Dermis blood vessel endothelial cell (primary cell): ENCODE measurements around the gene ABCD1. TPM values are rescaled to one million over a fixed set of nuclear protein-coding genes. Genes with fewer than 3 reads are reported as not detected.

Source experiments
- DNase-seq: peaks from one replicate; pipeline ENCODE4 v3.0.0; 2010
- total RNA-seq: library from RNA; depleted of rRNA; stranded (reverse); fragments of >200 nt; gene quantifications from 2 replicates; pipeline ENCODE4 v1.2.3, GENCODE V29; 2014

The ABCD1 gene
- total RNA-seq, 1 donor from 2014 or later: 10.0 TPM

DNA sequence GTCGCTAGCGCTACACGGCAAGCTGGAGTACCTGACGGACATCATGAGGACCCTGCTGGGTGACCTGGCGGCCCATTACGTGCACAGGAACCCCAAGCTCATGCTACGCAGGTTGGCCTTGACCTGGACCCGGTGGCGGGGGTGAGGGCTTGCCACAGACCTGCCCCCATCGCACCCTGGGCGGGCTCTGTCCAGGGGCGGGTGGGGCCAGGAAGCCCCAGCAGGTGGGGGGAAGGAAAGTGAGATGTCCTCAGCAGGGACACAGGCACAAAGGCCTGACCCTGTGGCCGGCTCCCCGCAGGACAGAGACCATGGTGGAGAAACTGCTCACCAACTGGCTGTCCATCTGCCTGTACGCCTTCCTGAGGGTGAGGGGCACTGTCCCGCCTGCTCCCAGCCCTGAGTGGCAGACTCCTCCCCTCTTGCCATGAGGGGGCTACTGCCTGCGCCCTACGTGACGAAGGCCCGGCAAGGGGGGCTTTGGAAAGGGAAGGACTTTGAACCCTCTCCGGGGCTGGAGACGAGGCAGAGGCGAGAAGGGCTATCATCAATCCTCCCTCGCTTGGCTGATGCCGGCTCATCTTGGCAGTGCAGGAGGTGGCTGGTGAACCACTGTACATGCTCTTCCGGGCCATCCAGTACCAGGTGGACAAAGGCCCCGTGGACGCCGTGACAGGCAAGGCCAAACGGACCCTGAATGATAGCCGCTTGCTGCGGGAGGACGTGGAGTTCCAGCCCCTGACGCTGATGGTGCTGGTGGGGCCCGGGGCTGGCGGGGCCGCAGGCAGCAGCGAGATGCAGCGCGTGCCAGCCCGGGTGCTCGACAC, 50.9 kb downstream of the ABCD1 start:
- no peak for DNase-seq

GRCh38 chrX:153776120-153776599, 51.5 kb downstream of the ABCD1 start:
- no peak for DNase-seq

GRCh38 chrX:153776611-153777045, 52.0 kb downstream of the ABCD1 start:
- no peak for DNase-seq

DNA sequence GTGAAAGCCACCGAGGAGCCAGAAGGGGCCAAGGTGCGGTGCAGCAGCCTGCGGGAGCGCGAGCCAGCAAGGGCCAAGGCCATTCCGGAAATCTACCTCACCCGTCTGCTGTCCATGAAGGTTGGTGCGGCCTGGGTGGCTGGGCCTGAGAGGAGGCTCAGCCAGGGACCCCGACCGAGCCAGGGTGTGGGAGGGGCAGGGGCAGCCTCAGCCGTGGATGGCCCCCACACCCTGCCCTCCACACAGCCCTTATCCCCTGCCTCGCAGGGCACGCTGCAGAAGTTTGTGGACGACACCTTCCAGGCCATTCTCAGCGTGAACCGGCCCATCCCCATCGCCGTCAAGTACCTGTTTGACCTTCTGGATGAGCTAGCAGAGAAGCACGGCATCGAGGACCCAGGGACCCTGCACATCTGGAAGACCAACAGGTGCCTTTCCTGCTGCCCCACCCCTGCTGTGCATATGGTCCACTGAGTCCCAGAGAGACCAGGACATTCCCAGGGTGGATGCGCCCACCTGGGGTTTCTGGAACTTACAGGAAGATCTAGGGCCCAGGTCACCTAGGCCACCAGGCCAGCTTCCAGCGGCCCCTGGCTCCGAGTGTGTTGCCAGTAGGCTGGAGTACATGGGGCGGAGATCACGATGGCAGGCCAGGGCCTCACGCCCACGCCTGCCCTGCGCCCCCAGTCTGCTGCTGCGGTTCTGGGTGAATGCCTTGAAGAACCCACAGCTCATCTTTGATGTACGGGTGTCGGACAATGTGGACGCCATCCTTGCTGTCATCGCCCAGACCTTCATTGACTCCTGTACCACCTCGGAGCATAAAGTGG, 52.8 kb downstream of the ABCD1 start:
- DNase-seq: no peak

DNA sequence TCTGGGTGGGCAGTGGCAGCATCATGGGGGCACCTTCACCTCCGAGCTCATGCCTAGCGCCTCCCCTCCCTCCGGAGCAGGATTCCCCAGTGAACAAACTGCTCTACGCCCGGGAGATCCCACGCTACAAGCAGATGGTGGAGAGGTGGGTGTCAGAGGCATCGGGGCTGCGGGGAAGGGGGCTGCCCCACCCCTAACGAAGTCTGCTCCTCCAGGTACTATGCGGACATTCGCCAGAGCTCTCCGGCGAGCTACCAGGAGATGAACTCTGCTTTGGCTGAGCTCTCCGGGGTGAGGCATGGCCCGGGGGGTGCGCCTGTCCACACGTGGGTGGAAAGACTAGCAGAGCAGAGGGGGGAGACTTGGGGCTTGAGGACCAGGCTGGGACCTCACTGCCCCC, 53.5 kb downstream of the ABCD1 start:
- no peak for DNase-seq

DNA sequence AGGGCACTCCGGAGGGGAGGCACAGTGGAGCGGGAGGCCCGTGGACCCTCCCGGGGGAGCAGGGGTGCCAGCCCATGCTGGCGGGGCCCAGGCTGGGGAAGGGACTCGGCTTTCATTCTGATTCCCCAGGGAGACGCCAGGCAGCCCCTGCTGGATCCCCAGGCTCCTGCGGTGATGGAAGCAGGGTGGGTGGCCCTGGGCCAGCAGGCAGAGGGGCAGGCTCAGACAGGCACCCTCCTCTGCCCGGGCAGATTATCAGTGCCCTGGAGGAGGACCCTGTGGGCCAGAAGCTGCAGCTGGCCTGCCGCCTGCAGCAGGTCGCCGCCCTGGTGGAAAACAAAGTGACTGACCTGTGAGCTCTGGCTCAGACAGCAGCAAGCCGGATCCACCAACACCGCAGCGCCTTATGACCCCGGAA, 54.0 kb downstream of the ABCD1 start:
- no peak for DNase-seq

DNA sequence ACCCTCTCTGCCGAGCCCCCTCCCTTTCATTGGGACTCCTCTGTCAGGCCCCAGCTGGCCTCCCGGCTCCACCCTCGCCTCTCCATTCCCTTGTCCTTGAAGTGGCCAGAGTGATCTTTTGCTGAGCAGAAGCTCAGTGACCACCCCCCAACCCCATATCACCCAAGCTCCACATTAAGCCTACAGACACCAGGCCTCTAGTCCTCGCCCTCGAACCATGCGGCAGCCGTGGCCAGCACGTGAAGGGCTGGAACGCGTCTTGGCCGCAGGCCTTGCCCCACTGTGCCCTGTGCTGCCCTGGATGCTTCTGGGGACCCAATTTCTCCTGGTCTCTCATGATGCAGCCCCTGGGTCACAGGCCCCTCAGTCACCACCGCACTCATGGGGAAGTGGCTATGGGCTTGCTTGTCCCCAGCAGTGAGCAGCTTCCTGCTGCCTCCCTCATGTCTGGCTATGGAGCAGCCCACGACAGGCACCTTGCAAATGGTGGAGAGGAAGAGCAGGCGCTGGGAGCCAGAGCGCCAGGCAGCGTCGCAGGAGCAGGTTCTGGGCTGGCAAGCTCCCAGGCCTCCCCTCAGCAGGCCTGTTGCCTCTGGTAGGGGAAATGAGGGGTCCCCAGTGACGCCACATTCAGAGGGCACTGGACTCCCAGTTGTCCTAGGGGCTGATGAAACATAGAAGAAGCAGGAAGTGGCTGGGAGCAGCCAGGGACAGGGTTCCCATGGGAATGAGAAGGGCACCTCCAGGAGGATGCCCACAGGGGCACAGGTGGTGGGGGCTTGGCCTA, 55.4 kb downstream of the ABCD1 start:
- DNase-seq: no peak

GRCh38 chrX:153780678-153781427, 56.2 kb downstream of the ABCD1 start, which contains the start of gene SRPK3:
TSS of gene SRPK3 (plus strand) at chrX:153781041. CDS start at chrX:153781087, 46 bp downstream.
- DNase-seq: peak; percentile 12

DNA sequence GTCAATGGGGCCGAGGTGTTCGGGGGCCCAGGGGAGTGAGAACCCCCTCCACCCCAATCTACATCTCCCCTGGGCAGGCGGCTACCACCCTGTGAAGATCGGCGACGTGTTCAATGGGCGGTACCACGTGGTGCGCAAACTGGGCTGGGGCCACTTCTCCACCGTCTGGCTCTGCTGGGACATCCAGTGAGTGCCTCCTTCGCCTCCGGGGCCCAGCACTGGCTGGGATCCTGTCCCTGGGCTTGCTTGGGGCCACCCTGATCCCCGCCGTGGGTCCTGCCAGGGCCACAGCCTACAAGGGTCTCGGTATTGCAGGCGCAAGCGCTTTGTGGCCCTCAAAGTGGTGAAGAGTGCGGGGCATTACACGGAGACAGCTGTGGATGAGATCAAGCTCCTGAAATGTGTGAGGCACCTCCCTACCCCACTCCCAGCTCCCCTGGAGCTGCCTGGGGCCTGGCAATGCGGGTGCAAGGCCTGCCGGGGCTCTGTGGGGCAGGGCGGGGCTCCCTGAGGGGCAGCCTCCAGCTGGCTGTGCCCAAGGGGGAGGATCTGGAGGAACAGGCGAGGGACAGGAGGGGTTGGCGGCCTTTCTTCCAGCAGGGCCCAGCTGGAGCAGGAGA, 56.9 kb downstream of the ABCD1 start:
- no peak for DNase-seq

- peak; percentile 15 for DNase-seq
These were observed 57.7 kb downstream of the ABCD1 start for GRCh38 chrX:153782313-153782712.

GRCh38 chrX:153782871-153783270, 58.2 kb downstream of the ABCD1 start:
- no peak for DNase-seq

- no peak for DNase-seq
These were observed 58.8 kb downstream of the ABCD1 start for GRCh38 chrX:153783378-153784013.

GRCh38 chrX:153784325-153784967, 59.8 kb downstream of the ABCD1 start:
- no peak for DNase-seq

DNA sequence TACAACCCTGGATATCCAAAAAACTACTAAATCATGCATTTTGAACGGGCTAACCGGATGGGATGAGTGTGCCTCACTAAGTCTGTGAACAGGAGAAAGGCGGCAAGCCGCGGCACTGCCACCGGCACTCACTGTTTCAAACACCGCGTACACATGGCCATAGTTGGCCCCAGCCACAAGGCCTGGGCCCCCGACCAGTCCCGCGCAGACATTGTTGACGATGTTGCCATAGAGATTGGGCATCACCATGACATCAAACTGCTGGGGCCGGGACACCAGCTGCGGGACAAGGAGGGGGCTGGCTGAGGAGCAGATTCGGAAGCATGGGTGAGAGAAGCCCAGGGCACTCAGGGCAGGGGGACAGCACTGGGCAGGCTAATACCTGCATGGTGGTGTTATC, 62.0 kb downstream of the ABCD1 start:
- no peak for DNase-seq

DNA sequence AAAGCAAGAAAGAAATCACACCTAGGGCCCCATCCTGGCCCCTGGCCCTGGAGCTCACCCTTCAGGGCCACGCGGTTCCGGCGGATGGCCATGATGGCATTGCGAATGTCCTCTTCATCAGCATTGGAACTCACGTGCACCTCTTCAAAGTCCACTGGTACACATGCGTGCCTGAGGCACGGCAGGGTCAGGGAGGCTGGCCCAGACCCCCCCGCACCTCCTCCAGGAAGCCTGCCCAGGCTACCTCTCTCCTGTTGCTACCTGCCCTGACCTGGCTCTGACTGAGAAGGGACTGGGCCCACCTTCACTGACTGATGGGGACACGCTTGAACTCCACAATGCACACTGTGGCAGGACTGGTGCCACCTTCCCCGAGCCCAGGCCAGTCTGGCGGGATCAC, 65.0 kb downstream of the ABCD1 start:
- no peak for DNase-seq

DNA sequence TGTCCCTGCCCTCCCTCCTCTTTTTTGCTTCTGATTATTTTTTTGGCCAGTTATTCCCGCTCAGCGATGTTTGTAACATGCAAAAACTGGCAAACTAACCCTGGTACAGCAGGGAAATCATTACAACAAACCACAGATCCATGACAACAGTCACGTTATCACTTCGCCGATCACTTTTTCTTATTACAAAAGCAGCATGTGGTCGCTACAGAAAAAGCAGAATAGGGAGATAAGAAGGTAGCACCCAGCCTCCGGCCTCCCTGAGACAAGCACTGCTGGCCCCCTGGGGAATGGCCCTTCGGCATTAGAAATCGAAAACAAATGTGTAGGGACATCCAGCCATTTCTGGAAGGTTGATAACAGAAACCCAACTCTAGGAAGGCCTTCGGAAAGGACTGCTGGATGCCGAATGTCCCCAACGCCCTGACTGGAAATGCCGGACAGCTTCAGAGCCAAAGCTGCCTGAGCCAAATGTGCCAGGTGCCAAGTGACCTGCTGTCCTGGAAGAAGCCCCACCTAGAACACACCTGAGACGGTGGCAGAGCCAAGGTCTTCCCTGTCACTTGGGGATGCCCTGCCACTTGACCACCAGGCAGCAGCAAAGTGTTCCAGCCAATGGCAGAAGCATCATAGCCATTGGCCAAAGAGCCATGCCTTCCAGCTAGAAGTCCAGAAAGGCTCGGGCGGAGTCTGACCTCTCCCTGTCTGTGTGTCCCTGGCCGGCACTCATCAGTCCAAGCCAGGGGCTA, 66.6 kb downstream of the ABCD1 start:
- no peak for DNase-seq

- DNase-seq: no peak
These were observed 67.7 kb downstream of the ABCD1 start for GRCh38 chrX:153792368-153792767.

DNA sequence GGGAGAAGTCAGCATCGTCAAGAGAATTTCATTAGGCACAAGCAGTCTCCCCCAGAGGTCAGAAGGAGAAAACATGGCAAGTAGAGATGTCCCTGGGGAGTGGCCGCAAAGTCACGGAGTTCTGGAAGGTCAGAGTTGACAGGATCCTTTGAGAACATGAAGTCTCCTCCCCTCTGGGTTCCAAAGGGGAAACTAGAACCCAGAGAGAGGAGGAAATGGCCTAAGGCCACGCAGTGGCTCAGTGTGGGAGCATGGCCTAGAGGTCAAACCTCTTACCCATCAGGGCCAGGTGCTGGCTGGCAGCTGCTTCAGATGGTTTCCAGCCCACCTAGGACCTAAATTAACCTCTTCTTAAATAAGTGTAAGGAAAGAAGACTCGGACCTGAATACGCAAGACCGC, 68.6 kb downstream of the ABCD1 start:
- DNase-seq: peak; percentile 16
